GM21723 (cell line): ENCODE measurements around the gene MAGI1.

Experiments used
- ATAC-seq: cut with Tn5 transposase; IDR thresholded peaks from one replicate; pipeline ENCODE4 v1.9.1; 2021; ENCODE audit warnings: mild to moderate bottlenecking, moderate library complexity; ENCODE audit not compliant: unreplicated experiment

MAGI1 gene

DNA sequence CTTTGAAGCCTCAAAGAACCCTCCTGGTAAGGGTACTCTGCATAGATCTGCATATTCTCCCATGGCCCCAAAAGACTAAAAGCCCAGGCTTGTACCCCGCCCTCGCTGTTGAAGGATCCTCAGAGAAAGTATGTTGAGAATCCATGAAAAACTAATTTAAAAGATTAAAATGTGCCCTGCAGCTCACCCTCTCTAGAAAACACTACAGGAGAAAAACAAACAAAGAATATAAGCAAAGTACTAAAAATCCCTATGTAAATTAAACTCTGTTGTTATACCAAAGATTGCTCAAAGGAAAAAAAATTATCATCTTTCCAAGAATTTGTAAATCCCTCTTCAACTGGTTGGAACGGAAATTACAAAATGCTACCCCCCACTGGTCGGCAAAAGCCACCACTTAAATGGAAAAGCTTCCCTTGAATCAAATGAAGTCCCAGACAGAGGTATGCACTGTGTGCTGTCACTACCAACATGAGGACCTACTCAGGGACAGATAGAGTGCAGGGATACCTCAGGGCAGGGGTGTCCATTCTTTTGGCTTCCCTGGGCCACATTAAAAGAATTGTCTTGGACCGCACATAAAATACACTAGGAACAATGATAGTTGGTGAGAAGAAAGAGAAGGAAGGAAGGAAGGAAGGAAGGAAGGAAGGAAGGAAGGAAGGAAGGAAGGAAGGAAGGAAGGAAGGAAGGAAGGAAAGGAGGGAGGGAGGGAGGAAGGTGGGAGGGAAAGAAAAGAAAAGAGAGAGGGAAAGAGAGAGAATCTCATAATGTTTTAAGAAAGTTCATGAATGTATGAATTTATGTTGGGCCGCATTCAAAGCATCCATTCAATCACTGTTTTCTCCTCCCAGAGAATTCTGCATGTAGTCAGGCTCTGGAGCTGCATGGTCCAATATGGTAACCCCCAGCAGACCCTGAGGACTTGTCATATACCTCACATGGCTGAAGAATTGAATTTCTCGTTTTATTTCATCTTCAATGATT lies 88.1 kb downstream of the MAGI1 start:
- ATAC-seq, result no peak

DNA sequence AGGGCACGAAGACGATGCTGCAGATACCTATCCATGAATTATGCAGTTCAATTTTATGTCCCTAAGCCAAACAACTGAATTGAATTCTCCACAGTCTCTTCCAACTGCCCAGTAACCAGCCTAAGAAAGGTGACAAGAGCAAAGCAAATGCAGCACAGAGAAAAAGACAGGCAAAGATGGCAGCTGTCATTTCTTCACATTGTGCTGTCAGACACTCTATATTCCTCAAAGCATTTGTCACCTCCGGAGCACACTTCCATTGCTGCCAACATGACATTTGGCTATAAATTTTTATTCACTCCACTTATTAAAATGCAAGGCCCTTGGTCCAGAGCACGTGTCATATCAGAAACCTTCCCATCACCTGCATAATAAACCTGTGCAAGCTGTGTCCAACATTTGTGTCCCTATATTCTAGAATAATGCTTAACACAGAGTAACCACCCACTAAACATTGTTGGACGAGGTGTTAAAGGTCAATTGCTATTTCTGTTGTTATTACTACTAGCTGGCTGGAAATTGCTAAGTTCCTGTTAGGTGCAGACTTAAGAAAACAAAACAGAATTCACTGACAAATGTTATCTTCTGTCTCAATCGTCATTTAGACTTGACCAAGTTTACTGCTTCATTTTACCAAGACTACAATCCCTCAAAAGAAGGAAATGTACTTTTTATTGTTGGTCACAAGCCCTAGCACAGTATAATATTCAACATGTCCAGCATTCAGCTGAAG lies 89.7 kb downstream of the MAGI1 start:
- no peak for ATAC-seq

DNA sequence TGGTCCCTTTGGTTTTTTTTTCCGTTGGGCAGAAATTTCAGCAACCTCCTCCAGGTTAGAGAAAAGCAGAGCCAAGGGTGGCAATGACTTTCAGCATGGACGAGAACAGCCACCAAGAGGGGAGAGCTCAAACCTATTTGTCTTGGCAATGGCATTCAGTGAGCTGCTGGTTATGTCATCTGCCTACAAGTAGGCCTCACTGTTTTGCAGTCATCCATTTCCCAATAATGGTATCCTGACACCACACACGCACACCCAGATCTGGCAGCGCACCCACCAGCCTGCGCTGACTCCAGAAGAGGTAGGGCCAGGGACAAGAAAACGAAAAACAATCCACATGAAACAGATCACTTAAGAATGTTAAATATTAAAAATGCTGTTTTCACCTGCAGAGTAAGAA lies 92.3 kb downstream of the MAGI1 start:
- no peak for ATAC-seq

DNA sequence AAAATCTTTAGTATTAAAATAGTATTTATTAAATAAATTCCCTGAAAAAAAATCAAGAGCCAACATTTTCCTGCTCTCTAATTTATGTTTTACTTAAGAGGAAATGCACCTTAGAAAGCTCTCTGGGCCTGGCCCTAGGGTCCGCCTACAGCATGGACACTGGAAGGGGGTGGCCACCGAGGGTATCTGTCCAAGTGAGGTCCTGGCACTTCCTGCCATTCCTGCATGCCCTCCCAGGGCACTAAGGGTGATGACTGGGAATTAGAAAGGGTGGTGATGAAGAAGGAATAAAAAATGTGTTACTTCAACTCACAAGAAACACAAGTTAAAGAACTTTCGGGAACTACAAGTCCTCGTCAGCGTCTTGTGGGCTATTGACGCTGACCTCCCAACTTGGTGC lies 92.8 kb downstream of the MAGI1 start:
- ATAC-seq, result no peak

DNA sequence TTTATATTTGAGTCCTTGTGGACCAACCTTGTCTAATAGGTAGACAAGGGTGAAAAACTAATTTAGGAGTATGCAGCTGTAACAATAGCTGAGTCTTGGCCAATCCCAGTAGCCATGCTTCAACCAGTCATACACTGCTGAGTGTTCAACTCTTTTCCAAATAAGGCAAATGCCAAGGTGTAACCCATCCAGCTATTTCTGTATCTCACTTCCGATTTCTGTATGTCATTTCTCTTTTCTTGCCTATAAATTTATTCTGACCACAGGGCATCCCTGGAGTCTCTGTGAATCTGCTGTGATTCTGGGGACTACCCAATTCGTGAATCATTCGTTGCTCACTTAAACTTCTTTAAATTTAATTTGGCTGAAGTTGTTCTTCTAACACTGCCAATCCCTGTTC lies 93.2 kb downstream of the MAGI1 start:
- no peak for ATAC-seq

DNA sequence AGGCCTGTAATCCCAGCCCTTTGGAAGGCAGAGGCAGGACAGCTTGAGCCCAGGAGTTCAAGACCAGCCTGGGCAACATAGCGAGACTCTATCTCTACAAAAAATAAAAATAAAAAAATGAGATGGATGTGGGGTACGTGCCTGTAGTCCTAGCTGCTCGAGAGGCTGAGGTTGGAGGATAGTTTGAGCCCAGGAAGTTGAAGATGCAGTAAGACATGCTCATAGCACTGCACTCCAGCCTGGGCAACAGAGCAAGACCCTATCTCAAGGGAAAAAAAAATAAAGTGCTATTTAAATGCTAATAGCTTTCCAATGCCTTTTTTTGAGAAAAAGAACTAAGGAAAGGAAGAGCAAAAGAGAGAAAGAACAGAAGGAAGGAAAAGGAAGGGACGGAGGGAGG lies 94.5 kb downstream of the MAGI1 start:
- ATAC-seq, result no peak

DNA sequence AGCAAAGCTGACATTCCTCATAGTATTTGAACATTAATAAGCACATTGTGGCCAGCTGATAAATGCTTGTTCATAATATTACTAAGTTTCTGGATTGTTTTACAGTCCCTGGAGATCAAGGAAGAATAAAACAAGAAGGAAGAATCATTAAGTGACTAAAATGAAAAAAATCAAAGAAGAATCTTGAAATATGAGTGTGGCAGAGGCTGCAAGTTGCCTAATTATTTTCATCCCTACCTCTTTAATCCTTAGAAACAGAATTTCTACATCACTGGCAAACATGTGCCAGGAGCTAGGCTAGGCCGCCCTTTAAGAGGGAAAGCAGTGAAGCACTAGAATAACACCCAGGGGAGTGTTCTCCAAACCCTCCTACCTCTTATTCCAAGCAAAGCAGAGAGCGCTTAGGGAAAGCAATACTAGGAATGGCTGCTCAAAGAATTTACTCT lies 98.9 kb downstream of the MAGI1 start:
- ATAC-seq, result no peak

DNA sequence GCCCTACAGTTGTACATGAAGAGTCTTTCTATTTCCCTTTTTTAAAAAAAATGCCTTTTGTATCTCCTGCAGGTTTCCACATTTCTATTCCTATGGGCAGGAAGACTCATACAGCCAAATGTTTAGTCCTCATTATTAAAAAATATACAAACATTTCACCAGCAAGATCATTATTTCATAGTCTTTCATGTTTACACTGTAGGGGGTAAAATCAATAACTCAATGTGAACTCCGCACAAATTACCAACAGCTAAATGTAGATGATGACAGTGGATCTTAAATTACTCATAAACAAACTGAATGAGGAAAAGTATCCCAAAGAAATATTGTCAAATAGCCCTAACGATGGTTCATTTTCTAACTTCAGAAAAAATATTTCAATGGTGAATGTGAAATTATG lies 99.5 kb downstream of the MAGI1 start:
- no peak for ATAC-seq

DNA sequence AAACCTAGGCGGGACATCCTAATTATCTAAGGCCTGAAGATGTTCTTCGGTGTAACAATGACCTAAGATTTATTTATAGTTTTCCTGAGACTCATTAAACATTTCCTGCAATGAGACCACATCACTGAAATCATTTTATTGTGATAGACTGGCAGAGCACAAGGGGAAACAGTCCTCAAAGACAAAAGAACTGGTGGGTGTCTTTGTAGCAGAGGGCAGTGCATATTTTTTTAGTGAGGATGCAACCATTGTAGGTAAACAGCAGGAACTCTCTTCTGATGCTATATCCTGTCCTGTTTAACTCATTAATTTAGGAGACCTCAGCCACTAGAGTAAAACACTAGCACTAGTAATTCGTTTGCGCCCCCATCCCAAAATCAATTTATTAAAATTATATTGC lies 100.0 kb downstream of the MAGI1 start:
- ATAC-seq, result no peak

DNA sequence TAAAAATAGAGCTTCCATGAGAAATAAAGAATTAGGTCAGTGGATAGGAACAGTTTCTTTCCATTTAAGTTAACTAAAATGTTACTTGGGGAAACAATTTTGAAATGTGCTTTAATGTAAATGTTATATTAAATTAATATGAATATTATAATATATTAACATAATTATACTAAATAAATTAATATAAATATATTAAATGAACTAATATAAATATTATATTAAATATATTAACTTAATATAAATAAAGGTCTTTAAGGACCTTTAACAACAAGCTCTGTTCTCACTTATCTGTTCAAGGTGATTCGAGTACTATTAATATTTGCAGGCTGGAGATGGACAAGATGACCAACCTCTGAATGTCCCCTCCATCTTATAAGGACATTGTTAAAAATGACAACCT lies 100.6 kb downstream of the MAGI1 start:
- ATAC-seq, result no peak

DNA sequence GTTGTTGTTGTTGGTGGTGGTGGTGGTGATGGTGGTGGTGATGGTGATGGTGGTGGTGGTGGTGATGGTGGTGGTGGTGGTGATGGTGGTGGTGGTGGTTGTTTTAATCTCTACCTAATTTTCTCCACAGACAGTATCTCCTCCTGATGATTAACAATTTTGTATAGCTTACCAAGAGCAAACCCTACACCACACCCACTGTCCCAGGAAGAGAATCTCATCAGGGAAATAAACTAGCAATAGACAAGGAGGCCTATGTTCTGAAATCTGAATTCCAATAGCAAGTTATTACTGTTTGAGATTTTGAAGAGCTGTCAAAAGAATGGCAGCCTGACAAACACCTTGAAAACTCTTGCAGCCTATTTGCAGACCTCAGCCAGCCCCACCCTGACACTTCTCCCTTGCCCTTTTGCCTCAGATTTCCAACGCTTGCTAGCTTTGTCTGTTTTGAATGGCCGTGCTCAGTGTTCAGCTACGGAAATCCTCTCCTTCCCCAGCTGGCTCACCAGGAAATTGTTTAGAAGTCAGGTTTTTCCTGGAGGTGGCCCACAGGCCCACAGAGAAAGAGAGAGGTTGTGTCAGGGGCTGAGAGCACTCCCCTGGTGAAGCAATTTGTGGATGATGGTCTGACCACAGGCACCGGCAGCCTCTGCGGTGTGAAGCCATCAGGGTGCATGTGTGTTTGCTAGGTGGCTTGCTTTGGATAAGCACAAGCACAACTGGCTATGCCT lies 101.6 kb downstream of the MAGI1 start:
- ATAC-seq, result no peak

DNA sequence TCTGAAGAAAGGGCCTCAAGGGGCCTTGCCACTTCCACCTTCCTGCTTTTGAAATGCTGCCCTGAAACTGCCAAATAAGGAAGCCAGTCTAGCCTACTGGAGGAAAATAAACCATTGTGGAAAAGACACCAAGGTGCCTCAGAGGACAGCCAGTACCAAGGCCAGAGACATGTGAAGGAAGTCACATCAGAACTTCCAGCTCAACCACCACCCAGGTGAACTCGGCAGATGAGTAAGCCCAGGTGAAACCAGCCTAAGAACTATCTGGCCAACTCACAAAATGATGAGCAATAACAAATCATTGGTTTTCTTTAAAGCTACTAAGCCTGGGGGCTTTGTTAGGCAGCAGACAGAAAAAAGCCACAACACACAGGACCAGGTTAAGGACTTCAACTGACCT lies 103.0 kb downstream of the MAGI1 start:
- ATAC-seq, result no peak

DNA sequence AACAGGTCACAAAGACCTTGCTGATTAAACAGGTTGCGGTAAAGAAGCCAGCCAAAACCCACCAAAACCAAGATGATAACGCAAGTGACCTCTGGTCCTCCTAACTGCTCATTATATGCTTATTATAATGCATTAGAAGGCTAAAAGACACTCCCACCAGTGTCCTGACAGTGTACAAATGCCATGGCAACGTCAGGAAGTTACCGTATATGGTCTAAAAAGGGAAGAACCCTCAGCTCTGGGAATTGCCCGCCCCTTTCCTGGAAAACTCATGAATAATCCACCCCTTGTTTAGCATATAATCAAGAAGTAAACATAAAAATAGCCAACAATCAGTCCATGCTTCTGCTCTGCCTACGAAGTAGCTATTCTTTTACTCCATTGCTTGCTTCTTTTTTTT lies 108.1 kb downstream of the MAGI1 start:
- ATAC-seq, result no peak

DNA sequence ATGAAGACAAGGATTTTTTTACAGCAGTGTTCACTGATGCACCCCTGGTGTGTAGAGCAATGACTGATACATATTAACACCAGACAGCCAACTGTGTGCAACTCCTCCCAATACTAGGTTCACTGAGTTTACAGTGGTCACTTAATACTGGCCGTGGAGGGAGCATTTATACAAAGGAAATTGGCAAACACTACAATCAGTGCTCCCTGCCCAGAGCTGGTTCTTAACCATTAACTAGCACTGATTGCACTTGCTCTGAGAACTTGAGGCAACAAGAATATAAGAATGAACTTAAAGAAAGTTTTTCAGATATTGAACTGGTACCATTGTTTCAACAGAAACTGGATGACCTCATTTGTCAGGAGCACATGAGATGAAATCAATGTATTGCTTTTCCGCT lies 110.6 kb downstream of the MAGI1 start:
- ATAC-seq, result no peak

DNA sequence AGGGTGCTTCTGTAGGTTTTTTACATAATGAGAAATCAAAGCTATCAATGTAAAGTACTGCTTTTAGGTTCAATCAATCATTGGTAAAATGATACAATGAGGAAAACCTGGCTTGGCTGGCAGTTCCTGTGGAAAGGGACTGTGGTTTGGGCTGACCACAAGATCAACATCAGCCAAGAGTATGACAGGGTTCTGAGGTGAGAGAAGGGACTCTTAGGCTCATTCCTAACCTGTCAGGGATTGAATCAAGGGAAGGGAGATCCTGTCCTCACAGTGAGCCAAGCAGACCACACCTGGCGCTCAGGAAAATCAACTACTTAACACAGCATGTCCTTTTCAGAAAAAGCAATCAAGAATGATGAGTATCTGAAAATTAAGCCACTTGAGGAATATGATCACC lies 111.1 kb downstream of the MAGI1 start:
- no peak for ATAC-seq

DNA sequence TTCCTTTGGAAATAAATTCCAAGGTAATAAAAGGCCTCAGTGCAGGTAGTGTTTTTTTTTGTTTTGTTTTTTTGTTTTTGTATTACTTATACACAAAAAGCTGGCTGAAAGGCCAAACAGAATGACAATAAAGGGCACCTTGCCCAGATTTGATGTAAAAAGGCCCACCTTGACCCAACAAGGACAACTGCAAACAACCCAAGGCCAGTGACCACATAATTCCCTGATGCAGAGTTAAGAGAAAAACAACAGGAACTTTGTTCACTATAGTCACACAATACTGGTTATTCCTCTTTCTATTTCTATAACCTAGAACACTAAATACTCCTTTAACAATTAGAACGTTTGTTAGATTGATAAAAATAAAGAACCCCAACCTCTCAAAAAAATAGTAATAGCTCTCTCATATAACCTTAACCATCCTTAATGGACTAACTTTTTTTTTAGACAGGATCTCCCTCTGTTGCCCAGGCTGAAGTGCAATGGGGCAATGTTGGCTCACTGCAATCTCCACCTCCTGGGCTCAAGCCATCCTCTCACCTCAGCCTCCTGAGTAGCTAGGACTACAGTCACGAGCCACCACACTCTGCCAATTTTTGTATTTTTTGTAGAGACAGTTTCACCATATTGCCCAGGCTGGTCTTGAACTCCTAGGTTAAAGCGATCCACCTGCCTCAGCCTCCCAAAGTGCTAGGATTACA lies 113.3 kb downstream of the MAGI1 start:
- ATAC-seq, result no peak

DNA sequence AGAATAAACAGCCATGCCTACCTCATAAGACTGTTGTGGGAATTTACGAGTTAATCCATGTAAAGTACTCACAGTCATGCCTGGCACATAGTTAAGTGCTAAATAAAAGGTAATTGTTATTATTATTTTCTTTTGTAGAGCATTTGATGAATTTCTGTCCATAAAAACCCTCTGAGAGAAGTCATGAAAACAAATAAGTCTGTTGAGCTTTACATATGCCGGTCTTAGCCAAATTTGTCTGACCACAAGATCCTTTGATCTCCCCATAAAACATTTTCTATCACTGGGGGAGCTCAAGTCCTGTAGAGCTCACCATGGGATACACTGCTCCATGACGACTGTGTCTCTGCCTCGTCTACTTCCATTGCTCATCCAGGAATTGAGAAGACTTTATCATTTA lies 114.0 kb downstream of the MAGI1 start:
- no peak for ATAC-seq

DNA sequence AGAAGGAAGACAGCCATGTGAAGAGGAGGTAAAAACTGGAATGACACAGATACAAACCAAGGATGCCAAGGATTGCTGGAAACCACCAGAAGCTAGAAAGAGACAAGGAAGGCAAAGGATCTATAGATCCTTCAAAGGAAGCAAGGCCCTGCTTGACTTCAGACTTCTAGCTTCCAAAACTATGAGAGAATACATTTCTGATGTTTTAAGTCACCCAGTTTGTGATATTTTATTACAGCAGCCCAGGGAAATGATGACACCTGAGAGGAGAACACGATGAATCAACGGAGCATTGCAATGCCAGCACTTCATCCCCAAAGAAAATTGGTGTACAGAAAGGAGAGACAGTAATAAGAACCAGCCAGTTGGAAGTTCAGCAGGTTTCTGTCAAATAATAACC lies 116.3 kb downstream of the MAGI1 start:
- no peak for ATAC-seq

DNA sequence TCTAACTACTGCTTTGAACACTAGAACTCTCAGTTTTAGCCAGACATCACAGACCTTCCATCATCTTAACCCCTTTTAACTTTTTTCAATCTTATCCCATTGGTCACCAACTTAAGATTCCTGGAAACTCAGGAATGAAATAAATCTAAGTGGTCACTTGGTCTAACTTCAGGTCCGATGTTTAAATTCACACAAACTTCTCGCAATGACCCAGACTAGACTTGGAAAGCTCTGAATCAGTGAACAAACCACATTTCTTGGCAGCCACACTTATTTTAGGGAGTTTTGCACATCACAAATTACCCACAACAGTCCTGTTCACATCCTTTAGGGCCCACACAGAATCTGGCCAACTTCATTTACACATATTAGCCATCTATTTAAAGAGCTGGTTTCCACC lies 118.9 kb downstream of the MAGI1 start:
- no peak for ATAC-seq

DNA sequence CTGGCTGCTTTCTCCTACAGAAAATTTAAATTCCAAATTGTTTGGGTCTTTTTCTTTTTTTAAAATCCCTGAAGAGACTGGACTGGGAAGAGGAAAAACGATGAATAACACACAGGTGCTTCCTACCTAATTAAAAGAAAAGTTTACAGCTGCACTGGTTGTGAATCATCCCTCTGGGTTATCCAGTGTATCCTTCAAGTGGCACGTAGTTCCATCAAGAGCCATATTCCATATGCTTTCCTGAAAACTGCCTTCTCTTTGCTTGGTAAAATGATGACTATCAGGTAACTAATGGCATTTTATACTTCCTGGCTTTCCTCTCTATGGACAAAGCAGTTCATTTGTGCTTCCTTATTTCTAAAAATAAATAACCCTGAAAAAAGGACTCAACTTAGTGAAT lies 123.2 kb downstream of the MAGI1 start:
- no peak for ATAC-seq
